Activated T-cell treated with anti-CD3 and anti-CD28 coated beads, Interleukin-2, amount 50 U/mL, for 24 hours (primary cell): ENCODE data around the gene MYBPC3.

Experiments
- DNase-seq: peaks from one replicate; pipeline ENCODE4 v3.0.0-alpha.2; 2020
- H3K27ac Mint-ChIP-seq: 2 replicates; pipeline ENCODE4 v1.8.0; 2020; ENCODE audit warnings: mild to moderate bottlenecking, mixed read lengths
- H3K27me3 Mint-ChIP-seq: 2 replicates; pipeline ENCODE4 v1.8.0; 2020; ENCODE audit warnings: mixed read lengths
- H3K36me3 Mint-ChIP-seq: 2 replicates; pipeline ENCODE4 v1.8.0; 2020; ENCODE audit warnings: low read depth, mixed read lengths
- H3K4me1 Mint-ChIP-seq: 2 replicates; pipeline ENCODE4 v1.8.0; 2020; ENCODE audit warnings: low read depth, mixed read lengths
- H3K4me3 Mint-ChIP-seq: 2 replicates; pipeline ENCODE4 v1.8.0; 2020; ENCODE audit warnings: mild to moderate bottlenecking, moderate library complexity, mixed read lengths
- H3K9me3 Mint-ChIP-seq: 2 replicates; pipeline ENCODE4 v1.8.0; 2020; ENCODE audit warnings: mixed read lengths

MYBPC3 gene

DNA sequence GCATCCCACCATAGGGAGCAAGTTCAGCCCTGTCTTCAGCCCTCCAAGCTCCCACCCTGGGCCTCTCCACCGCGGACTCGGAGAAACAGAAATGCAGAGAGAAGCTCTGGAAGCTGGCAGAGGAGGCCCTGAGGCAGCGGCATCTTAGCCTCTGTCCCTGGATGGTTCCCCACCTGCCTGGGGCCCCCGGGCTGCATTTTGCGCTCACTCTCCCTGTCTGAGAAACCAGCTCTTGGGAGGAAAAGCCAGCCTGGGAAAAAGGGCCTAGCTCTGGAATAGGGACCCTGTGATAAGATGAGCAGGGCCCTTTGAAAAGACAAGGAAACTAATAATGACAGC, 37.9 kb upstream of the MYBPC3 start:
- Mint-ChIP-seq H3K27me3 (no peaks in the 10 kb centered on the region), H3K4me1 (peaks cover 40% of the 10 kb centered on the region), H3K9me3 (no peaks in the 10 kb centered on the region), H3K4me3 (no peak overlapping the region), H3K36me3 (no peaks in the 10 kb centered on the region), H3K27ac (no peak overlapping the region)
- DNase-seq, result no peak

DNA sequence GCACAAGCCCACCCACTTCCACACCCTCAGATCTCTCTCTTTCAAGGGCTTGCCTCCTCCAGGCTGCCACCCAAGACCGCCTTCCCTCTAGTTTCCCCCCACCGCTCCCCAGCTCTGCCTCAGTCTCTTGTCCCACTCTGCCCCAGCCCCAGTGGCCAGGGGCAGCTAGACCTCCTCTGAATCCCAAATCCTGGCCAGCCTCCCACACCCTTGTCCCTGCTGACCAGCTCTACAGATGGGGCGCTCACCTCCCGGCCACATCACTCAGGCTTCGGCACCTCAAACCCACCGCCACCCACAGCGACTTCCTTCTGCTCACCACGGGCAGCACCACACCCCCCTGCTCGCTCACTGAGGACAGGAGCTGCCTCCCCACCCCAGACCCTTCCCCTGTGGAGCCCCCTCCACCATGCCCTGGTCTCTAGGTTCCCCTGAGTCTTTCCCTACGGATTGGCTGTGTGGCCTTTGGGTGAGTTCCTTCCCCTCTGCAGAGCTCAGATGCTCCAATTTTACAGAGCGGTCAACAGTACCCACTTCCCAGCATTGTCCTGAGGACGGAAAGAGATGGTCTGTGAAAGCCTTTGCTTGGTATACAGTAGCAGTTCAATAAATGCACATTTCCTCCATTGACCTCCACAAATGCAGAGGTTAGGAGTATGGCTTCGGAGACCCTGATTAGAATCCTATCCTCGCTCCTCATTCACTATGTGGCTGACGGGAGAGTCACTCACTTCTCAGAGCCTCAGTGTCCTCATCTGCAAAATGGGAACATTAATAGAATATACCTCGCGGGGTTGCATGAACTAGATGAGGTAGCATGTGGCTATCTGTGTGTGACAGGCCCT, 37.3 kb upstream of the MYBPC3 start:
- Mint-ChIP-seq H3K36me3 (no peaks in the 10 kb centered on the region), H3K4me3 (no peak overlapping the region), H3K4me1 (peaks cover 36% of the 10 kb centered on the region), H3K27ac (peak overlapping the region; percentile 9), H3K9me3 (no peaks in the 10 kb centered on the region), H3K27me3 (no peaks in the 10 kb centered on the region)
- no peak for DNase-seq

DNA sequence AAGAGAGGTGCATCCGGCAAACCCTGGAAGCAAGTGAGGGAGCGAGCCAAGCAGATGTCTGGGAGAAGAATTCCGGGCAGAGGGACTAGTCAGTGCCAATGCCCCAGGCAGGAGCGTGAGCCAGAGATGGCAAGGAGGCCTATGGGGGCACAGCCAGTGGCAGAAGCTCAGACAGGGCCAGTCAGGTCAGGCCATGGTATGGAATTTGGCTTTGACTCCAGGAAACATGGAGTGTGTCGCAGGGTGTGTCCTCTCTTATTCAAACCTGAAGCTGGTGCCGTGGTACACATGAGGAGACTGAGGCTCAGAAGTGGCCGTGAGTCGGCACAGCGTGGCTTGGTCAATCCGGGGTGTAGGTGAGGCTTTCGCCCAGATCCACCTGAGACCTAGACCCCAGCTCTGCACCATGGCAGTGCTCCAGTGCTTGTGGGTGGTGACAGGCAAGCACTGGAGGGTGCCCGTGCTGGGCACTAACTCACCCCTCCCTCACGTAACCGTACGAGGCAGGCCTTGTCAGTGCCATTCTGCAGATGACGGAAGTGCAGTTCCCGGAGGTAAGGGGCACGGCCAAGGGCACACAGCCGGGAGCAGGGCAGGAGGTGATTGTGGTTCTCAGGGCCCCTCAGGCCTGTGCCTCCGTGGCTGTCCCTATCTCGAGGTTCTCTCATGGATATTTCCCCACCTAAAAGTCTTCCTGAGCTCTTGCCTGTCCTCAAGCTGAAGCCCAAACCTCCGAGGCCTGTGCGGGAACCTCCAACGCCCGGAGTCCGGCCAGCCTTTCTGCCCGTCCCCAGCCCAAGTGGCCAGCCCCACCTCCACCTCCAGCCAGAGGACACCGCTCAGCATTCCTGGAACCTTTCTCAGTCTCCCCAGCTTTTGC, 36.4 kb upstream of the MYBPC3 start:
- H3K27ac Mint-ChIP-seq, result no peak overlapping the region
- H3K36me3 Mint-ChIP-seq, result no peaks in the 10 kb centered on the region
- H3K27me3 Mint-ChIP-seq, result no peaks in the 10 kb centered on the region
- H3K9me3 Mint-ChIP-seq, result no peaks in the 10 kb centered on the region
- H3K4me1 Mint-ChIP-seq, result peaks cover 28% of the 10 kb centered on the region
- DNase-seq, result no peak
- no peak overlapping the region for H3K4me3 Mint-ChIP-seq

DNA sequence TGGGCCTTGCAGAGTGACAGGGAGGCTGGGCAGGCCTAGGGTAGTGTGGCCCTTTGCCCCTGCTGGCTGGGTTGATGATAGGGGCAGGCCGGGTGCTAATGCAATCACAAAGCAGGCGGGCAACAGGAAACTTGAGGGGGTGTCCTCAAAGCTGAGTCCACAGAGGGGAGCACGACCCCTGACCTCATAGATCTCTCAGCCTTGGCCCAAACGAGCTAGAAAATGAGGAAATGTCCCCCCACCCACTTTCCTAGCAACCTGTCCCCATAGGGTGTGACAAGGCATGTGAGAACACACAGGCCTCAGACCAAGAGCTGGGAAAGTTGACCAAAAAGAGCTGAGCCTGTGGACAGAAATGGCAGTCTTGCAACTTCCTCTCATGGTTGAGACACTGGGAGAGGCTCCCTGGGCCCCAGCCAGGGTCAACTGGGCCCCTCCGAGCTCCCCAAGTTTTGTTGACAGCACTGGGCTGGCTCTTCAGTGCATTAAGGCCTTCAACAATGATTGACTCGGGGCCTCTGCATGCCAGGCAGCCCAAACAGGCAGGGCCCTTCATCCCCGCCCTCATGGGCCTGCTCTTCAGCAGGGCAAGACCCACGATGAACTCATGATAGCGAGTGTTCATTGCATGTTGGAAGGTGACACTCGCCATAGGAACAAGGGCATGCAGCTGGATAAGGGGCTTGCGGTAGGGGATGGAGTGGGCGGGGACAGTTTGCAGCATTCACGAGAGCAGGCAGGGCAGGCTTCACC, 35.6 kb upstream of the MYBPC3 start:
- Mint-ChIP-seq H3K36me3 (no peaks in the 10 kb centered on the region), H3K27me3 (no peaks in the 10 kb centered on the region), H3K4me3 (no peak overlapping the region), H3K27ac (peak overlapping the region; percentile 37), H3K4me1 (peaks cover 21% of the 10 kb centered on the region), H3K9me3 (no peaks in the 10 kb centered on the region)
- no peak for DNase-seq

DNA sequence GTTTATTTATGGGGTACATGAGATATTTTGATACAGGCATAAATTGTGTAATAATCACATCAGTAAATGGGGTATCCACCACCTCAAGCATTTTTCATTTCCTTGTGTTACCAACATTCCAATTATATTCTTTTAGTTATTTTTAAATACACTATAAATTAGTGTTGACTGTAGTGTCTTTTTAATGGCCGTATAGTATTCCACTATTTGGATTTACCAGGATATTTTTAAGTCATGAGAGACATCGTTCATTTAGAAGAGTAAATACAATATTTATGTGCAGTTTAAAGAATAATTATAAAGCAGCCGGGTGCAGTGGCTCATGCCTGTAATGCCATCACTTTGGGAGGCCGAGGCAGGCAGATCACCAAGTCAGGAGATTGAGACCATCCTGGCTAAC, 32.0 kb upstream of the MYBPC3 start:
- DNase-seq, result no peak
- Mint-ChIP-seq H3K4me1 (peaks cover 7% of the 10 kb centered on the region), H3K27ac (no peak overlapping the region), H3K9me3 (no peaks in the 10 kb centered on the region), H3K4me3 (no peak overlapping the region), H3K36me3 (no peaks in the 10 kb centered on the region), H3K27me3 (no peaks in the 10 kb centered on the region)

DNA sequence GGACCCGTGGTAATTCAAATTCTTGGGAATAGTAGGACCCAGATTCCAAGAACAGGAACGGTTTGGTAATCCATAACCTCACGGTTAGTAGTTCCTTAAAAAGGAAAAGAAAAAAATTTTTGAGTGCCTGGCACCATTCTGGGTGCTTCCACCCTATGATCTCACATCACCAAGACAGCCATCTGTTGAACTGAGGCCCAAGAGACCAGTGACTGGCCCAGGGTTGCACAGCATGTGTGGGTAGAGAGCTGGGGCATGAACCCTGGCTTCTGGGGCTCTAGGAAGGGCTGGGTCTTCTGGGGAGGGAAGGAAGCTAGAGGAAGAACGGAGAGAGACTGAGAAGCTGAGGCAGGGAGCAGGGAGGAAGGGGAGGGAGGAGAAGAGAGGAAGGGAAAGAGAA, 30.6 kb upstream of the MYBPC3 start:
- no peaks in the 10 kb centered on the region for H3K9me3 Mint-ChIP-seq
- H3K4me1 Mint-ChIP-seq, result peaks cover 2% of the 10 kb centered on the region
- no peak overlapping the region for H3K27ac Mint-ChIP-seq
- H3K36me3 Mint-ChIP-seq, result no peaks in the 10 kb centered on the region
- no peak overlapping the region for H3K4me3 Mint-ChIP-seq
- no peak for DNase-seq
- no peaks in the 10 kb centered on the region for H3K27me3 Mint-ChIP-seq

DNA sequence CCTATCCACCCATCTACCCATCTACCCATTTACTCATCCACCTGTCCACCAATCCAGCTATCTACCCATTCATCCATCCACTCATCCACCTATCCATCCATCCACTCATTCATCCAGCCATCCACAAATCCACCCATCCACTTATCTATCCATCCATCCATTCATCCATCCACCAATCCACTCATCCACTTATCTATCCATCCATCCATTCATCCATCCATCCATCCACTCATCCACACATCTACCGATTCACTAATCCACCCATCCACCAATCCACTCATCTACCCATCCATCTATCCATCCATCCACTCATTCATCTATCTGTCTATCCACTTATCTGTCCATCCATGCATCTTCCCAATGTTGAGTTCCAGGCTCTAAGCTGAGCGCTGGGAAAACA, 27.6 kb upstream of the MYBPC3 start:
- Mint-ChIP-seq H3K4me1 (peaks cover 2% of the 10 kb centered on the region), H3K4me3 (no peak overlapping the region), H3K36me3 (no peaks in the 10 kb centered on the region), H3K9me3 (no peaks in the 10 kb centered on the region), H3K27me3 (no peaks in the 10 kb centered on the region), H3K27ac (no peak overlapping the region)
- no peak for DNase-seq

DNA sequence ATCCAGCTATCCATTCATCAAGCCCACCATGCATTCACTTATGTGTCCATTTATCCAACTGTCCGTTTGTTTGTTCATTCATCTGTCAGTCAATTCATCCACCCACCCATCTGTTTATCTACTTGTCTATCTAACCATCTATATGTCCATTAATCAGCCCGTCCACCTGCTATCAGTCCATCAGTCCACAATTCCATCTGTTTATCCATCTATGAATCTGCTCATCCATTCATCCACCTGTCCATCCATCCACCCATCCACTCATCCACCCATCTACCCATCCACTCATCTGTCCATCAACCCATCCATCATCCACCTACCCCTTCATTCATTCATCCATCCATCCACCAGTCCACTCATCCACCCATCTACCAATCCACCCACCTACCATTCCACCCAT, 26.8 kb upstream of the MYBPC3 start:
- H3K4me3 Mint-ChIP-seq, result no peak overlapping the region
- no peaks in the 10 kb centered on the region for H3K27me3 Mint-ChIP-seq
- no peaks in the 10 kb centered on the region for H3K9me3 Mint-ChIP-seq
- H3K36me3 Mint-ChIP-seq, result no peaks in the 10 kb centered on the region
- H3K4me1 Mint-ChIP-seq, result peaks cover 7% of the 10 kb centered on the region
- H3K27ac Mint-ChIP-seq, result no peak overlapping the region
- no peak for DNase-seq

DNA sequence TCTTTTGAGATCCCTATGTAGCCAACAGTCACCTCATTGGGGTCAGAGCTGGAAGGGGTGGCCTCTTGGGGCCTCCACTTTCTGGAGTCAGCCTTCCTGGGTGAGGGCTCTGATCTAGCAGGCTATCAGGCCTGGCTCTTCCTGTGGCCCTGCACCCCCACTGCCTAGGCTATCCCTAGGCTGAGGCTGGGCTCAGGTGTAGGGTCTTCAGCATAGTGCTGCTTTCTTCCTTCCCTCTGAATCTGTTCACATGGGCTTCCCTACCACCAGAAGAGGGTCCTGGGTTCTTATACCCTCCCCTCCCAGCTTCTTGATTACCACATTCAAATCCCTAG, 26.3 kb upstream of the MYBPC3 start:
- Mint-ChIP-seq H3K4me1 (peaks cover 11% of the 10 kb centered on the region), H3K4me3 (no peak overlapping the region), H3K36me3 (no peaks in the 10 kb centered on the region), H3K27ac (no peak overlapping the region), H3K9me3 (no peaks in the 10 kb centered on the region), H3K27me3 (no peaks in the 10 kb centered on the region)
- no peak for DNase-seq

DNA sequence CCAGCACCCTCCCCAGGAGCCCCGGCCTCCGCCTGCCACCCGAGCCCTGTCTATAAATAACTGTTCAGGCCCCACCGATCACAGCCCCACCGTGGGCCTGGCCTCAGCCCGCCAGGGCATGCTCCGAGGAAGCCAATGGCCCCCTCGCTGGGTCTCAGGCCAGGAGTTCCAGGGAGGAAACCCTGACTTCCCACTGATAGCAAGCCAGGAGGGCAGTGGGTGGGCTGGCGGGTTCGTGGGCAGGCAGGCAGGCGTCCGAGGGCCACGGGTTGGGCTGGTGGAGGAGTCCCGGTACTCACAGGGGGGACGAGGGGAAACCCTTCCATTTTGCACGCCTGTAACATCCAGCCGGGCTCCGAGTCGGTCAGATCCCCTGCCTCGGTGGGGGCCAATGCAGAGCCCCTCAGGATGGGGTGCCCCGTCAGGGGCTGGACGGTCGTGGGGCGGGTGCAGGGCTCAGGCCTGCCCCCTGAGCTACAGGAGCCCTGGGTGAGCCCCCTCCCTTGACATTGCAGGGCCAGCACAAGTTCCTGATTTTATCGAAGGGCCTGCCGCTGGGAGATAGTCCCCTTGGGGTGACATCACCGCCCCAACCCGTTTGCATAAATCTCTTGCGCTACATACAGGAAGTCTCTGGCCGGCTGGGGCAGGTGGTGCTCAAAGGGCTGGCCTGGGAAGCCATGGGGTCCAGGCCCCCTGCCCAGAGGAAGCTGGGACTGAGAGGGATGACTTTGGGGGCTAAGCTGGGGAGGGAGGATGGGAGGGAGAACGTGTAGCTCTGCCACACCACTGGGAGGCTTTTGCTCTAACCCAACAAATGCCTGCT, 25.7 kb upstream of the MYBPC3 start, which contains the start of gene SPI1:
TSS of gene SPI1 (minus strand) at position 538 of the 826 bp plus-strand sequence. CDS start at position 344, 194 bp downstream.
- Mint-ChIP-seq H3K4me1 (peaks cover 11% of the 10 kb centered on the region), H3K27ac (no peak within 1 kb of the TSS), H3K36me3 (no peaks in the 10 kb centered on the region), H3K9me3 (no peaks in the 10 kb centered on the region), H3K4me3 (no peak within 1 kb of the TSS), H3K27me3 (no peaks in the 10 kb centered on the region)
- DNase-seq, result no peak

DNA sequence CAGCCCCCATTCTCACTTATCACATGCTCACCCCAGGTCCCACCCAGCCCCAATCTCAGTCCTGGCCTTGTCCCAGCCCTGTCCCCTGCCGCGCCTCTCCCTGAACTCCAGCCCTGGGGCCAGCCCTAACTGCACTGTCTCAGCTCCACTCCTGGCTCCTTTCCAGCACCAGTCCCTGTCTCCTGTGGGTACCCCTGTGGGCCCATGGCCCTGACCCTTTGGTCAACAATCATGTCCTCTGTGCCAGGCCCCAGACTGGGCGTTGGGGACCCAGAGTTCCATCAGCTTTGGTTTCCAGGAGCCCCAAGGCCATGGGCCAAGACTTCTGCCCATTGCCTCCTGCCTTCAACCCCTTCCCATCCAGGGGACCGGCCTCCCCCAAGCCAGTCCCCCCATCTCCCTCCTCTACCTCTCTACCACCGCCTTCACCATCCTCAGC, 25.1 kb upstream of the MYBPC3 start:
- Mint-ChIP-seq H3K4me1 (peaks cover 11% of the 10 kb centered on the region), H3K27me3 (no peaks in the 10 kb centered on the region), H3K4me3 (no peak overlapping the region), H3K36me3 (no peaks in the 10 kb centered on the region), H3K27ac (no peak overlapping the region), H3K9me3 (no peaks in the 10 kb centered on the region)
- DNase-seq, result no peak

DNA sequence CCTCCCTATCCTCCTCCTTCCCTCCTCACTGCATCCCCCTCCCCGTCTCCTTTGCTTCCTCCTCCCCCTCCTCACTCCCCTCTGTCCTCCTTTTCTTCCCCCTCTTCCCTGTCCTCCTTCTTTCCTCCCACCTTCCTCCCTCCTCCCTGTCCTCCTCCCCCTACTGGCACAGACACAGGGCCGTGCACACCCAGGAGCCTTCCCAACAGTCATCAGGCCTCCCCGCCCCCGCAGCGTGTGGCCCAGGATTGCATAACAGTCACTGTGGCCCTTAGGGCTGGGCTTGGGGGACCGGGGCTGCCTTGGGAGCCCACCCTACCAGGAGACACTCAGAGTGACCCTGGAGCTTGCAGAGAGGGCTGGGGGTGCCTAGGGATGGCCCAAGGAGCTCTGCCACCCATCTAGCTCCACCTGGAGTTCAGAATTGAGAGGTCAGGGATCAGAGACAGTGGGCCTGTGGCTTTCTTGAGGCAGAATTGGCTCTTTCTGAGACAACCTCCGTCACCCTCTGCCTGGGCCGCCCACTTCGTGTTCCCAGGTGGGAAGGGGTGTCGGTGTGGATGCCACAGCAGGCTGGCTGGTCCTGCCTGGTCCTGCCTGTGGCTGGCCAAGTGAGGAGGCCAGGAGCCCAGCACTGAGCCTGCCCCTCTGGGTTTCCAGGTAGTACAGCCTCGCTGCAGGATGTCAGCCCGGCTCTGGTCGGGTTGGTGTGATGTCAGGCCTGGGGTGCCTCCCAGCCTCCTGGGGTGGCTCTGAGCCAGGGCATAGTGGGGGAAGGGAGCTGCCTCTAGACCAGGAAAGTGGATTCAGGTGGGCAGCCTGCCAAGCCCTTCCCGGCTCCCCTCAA, 24.2 kb upstream of the MYBPC3 start:
- H3K4me3 Mint-ChIP-seq, result no peak overlapping the region
- H3K27ac Mint-ChIP-seq, result no peak overlapping the region
- H3K36me3 Mint-ChIP-seq, result no peaks in the 10 kb centered on the region
- no peak for DNase-seq
- H3K27me3 Mint-ChIP-seq, result no peaks in the 10 kb centered on the region
- peaks cover 11% of the 10 kb centered on the region for H3K4me1 Mint-ChIP-seq
- H3K9me3 Mint-ChIP-seq, result no peaks in the 10 kb centered on the region

DNA sequence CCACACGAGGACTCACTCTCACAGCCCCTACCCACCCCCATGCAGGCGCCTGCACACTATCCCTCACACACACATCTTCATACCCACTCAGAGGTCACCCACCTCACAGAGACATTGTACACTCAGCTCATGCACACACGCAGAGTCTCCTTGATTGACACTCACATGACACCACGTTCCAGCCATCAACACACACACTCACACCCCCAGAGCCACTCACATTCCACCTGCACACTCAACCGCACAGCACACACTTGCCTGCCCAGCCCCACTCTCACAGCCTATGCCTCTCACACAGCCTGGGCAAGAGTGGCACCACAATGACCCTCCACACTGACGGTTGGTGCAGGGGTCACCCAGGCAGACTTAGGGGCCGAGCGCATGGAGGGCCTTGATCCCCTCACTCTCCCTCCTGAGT, 23.6 kb upstream of the MYBPC3 start:
- no peak for DNase-seq
- H3K27ac Mint-ChIP-seq, result no peak overlapping the region
- no peaks in the 10 kb centered on the region for H3K9me3 Mint-ChIP-seq
- no peaks in the 10 kb centered on the region for H3K27me3 Mint-ChIP-seq
- peaks cover 11% of the 10 kb centered on the region for H3K4me1 Mint-ChIP-seq
- no peaks in the 10 kb centered on the region for H3K36me3 Mint-ChIP-seq
- H3K4me3 Mint-ChIP-seq, result no peak overlapping the region
